HK-2 (cell line): ENCODE data around the gene CBX7.
"Not testable (repeated sequence)": the region's sequence is repeated elsewhere in the genome, so short reads cannot be mapped to it uniquely, and the experiment has no call there.

Experiments used
- DNase-seq: peaks from one replicate; pipeline ENCODE4 v3.0.0-alpha.2; 2018; ENCODE audit not compliant: unreplicated experiment

Gene CBX7

DNA sequence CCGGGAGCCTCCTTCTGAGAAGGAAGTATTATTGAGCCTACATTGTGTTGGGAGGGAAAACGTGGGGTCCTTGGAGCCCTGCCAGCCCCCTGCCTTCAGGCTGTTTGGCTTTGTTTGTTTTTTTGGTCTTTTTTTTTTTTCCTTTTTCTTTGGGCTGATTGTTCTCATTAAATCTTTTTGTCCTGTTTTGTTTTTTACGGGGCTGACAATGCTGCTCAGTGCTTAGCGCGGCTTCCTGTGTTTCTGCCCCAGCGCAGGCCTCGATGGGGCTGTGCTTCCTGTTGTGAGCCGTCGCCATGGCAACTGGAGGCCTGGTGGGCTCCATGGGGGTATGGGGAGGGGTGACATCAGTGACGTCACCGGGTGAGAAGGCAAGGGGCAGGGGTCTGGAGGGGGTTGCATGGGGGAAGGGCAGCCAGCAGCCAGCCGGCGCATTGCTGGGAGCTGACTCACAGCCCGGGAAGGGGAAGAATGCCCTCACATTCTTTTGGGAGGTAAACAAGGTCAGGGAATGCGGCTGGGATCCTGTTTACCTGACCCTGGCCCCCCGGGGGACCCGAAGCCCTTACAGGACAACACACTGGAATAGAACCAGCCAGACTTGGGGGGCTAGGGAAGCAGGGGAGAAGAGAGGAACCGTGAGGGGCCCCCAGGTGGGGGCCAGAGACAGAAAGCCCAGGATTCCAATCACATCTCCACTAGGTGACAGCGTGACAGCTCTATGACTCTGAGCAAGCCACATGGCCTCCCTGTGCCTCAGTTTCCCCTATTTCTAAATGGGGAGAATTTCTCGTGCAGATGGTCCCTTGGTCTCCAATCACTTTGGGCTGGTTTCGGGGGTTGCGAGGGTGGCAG is 22.2 kb upstream of the CBX7 start:
- DNase-seq: peak; percentile 95

DNA sequence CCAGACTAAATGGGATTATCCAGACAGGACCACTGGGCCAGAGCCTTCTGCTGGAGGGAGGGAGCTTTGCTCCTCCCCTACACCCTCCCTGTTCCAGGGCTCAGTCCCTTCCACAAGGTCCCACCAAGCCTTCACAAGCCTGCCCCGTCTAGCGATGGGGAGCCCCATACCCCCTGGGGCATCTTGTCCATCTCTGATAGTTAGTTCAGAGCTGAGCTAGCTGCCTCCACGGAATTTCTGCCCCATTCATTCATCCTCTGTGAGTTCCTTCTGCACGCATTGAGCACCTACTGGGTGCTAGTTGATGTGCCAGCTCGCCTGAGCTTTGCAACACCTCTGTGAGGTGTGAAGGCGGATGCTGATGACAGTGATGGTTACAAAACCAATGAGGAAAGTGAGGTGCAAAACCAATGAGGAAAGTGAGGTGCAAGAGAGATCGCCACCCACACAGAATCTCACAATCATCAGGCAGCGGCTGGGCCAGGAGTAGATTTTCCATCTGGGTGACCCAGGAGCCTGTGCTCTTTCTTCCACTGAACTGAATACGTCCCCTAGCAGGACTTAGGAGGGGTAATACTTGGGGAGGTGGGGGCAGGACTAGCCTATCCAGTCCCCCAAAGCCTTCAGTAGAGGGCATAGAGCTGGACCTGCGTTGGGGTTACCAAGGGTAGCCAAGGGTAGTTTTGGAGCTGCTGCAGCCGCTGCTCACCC is 21.5 kb upstream of the CBX7 start:
- DNase-seq: no peak

DNA sequence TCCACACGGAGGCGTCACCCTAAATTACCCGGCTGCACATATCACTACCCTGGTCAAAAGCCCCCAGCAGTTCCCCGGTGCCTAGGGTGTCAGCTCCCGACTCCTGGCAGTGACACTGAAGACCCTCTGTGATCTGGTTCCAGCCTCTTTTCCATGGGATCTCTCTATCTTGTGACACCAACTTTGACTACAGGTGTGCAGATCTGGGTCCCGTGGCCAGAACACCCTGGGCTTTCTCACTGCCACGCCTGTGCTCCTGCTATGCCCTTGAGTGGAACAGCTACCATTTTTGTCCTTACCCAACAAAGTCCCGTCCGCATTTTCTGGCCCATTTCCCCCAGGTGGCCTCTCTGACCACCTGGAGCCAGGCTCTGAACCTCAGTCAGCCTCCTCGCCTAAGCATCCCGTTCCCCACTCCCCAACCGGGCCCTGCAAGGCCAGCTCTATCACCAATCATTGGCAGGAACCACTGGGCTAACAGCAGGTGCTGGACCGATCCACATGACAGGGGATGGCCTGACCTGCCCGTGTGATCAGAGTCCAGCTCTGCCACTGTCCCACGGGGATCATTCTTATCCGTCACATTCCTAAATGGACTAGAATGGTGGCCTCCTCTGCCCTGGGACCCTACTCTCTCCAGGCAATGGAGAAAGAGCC is 20.7 kb upstream of the CBX7 start:
- DNase-seq: no peak

GRCh38 chr22:39172265-39173049 is 20.0 kb upstream of the CBX7 start:
- peak; percentile 38 for DNase-seq

GRCh38 chr22:39171623-39172264 is 19.3 kb upstream of the CBX7 start:
- no peak for DNase-seq

- peak; percentile 86 for DNase-seq
Observed at GRCh38 chr22:39170825-39171622, 18.5 kb upstream of the CBX7 start.

- DNase-seq: no peak
Observed at GRCh38 chr22:39169797-39170466, 17.5 kb upstream of the CBX7 start.

DNA sequence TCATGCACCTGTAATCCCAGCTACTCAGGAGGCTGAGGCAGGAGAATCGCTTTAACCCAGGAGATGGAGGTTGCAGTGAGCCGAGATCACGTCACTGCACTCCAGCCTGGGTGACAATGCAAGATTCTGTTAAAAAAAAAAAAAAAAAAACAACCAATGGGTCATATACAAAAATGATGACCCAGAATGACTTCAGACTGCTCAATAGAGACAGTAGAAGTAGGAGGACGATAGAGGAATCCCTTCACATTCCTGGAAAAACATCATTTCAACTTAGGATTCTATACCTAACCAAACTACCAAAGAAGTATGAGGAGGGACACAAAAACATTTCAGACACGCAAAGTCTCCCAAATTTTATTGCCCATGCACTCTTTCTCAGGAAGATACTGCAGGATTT is 14.1 kb upstream of the CBX7 start:
- no peak for DNase-seq

DNA sequence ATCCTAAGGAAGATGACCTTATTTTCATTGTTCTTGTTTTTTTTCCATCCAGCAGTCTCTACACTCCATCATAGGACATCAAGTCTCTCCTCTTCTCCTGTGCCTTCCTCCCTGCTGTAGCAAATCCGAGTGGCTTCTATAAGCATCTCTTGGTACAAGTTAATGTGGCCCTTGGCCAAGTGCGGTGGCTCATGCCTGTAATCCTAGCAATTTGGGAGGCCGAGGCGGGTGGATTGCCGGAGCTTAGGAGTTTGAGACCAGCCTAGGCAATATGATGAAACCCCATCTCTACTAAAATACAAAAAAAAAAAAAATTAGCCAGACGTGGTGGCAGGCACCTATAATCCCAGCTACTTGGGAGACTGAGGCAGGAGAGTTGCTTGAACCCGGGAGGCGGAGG is 3.6 kb upstream of the CBX7 start:
- DNase-seq: not testable (repeated sequence)

DNA sequence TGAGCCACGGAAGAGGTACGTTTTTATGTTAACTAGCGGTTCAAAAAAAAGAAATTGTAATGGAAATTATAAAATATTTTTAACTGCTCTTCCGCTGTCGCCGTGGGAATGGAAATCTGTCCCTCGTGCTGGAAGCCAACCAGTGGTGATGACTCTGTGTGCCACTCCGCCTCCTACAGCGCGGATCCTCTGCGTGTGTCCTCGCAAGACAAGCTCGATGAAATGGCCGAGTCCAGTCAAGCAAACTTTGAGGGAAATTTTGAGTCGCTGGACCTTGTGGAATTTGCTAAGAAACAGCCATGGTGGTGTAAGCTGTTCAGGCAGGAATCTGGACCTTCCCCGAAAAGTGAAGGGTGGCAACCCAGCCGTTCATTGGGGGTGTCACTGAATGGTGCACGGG is 2.9 kb upstream of the CBX7 start:
- DNase-seq: no peak

DNA sequence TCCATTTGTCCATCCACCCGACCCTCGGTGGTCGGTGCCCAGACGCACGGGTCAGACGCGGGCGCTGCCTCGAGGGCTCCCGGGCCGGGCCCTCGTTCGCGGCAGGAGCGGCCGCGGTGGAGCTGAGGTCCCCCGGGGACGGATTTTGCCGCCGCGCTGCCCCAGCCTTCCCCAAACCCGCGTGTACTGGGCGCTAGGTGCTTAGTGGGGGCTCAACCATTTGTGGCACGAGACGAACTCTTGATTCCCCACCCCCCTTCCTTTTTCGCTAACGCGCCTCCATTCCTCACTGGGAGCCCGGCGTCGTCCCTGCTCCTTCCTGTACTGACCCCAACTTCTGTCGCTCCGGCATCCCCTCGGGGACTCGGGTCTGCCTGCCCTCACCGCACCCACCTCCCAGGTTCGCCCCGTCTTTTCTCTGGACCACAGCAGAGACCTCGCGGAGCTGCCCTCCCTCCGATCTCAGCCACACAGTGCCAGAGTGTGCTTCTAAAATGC is 789 bp upstream of the CBX7 start:
- DNase-seq: no peak

- DNase-seq: no peak
Observed at GRCh38 chr22:39152024-39152510, 413 bp downstream of the CBX7 start.

DNA sequence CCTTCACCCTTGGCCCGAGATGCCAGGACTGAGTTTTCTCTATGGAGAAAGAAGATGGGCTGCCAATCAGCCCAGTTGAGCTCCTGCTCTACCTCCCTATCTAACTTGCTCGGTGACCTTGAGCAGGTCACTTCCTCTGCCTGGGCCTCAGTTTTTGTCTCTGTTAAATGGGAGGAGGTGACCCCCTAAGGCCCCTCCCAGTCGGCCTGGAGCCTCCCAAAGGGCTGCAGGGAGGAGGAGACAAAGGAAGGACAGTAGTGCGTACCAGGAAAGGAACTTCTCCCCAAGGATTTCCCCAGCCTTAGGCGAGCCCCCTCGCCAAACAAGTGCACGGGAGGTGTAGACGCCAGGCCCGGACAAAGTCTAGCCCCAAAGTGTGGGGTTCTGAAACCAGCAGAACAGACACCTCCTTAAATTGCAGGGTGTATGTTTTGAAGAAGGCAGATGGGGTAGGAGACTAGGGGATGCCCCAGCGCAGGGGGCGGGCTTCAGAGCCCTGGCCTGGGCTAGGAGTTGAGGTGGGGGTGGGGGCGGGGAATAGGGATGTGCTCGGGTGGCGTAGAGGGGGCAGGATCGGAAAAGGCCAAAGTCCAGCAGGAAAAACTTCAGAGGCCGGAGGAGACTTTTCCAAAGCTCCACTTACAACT is 1.0 kb downstream of the CBX7 start:
- DNase-seq: no peak

GRCh38 chr22:39150848-39151215 is 1.6 kb downstream of the CBX7 start:
- no peak for DNase-seq

DNA sequence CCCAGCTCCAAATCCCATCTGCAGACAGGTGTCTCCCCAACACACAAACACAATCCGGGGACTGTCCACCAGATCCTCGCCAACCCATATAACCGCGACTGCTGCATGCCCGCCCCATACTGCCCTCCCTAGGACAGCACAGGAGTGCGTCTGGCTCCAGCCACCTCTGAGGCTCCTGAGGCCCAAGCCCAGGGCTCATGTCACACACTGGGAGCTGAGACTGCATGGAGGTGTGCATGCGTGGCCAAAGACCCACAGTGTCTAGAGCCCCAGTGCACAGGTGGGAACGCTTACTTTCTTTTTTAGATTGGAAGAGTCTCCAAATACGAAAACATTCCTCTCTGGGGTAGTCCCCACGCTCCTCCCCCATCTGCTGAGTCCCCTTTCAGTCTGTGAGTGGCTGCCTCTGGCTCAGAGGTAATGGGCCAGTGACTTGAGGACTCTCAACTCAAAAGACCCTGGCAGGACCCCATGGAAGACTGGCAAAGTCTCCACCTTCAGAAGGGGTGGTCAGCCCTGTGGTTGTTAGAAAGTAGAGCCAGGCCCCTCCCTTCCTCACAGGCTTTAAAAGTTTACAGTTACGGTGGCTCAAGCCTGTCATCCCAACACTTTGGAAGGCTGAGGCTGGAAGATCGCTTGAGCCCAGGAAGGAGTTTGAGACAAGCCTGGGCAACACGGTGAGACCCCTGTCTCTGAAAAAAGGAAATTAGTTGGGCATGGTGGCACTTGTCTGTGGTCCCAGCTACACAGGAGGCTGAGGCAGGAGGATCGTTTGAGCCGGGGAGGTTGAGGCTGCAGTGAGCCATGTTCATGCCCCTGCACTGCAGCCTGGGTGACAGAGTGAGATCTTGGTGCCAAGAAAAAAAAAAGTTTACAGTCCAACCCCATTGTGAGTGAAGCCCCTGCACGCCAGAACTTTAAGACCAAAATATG is 2.3 kb downstream of the CBX7 start:
- no peak for DNase-seq

DNA sequence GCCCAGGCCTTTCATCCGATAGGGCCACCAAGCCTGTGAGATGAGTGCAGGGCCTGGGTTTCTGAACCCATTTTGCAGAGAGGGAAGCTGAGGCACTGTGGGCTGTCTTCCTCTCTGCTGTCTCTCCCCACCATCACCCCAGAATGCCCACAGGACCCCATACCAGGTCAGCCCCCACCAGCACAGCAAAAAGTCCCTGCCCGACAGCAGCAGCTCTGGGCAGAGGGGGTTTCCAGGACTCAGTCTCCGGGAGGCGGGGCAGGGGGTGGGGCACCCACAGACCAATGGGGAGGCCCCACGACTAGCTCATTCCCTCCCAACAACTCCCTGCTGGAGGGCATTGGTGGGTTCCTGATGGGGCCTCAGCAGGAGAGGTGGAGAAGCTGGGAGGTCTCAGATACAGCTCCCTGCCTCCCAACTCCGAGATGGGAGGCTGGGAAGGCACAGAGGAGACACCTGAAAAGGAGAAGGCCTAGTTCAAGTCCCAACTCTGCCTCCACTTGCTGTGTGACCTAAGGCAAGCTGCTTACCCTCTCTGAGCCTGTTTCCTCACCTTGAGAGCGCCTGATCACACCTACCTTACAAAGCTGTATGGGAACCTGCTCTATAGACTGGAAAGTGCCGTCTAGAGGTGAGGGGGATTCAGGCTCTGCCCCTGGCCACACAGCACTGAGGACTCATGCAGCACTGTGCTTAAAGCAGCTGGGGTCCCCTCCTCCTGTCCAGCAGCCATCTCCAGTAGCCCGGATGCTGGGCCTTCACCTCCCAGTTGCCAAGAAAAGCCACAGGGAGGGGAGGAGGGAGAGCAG is 3.5 kb downstream of the CBX7 start:
- DNase-seq: no peak

DNA sequence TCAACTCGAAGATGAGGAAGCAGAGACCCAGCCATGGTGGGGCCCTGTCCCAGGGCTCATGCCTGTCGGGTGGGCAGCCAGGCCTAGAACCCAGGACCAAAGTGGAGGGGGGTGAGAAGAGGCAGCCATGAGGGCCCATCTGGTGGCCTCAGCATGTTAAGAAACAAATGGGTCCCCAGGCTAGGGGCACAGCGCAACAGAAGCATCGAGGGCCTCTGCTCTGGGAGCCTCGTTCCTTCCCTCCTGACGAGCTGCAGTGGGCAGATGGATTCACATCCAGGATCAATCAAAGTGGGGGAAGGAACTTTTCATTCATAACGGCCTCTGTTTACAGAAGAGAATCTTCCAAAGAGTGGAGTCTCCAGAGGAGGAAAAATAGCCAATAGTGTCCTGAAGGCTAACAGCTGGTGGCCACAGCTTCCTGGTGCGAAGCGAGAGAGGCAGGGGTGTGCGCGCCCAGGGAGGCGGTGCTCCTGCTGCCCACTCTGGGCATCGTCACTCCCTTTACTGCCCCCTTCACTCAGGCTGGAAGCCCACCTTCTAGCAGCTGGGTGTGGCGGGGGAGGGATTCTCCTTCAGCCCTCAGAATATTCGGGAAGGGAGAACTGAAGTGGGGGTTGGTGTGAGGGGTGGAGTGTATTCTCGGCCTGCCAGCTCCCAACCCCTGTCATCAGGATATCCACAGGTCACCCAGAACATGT is 4.3 kb downstream of the CBX7 start:
- no peak for DNase-seq
